K562 (cell line): Measurements from ENCODE around the gene TOM1L2. TPM values are rescaled to one million over a fixed set of nuclear protein-coding genes. Genes with fewer than 3 reads are reported as not detected.

Experiments
- ATAC-seq: fragments of 200-7000 bp; cut with Tn5 transposase; 3 replicates; pipeline ENCODE4 v1.9.1; 2020; ENCODE audit warnings: moderate library complexity
- BruUV-seq: library from RNA; stranded (reverse); fragments of 400-500 nt; replicated peaks from 2 replicates; lab custom pipeline; 2021; lab: Mats Ljungman, UMichigan
- CTCF ChIA-PET: fragments of 300-600 bp; formaldehyde crosslinking; extraction: SDS; loops from one replicate; lab custom pipeline; 2021; ENCODE audit warnings: low intra/inter-chr PET ratio; lab: Yijun Ruan, JAX
- POLR2A ChIA-PET: fragments of 300-600, 350-650 bp; sonication (Branson Sonifier 250); formaldehyde crosslinking; extraction: SDS; loops from one replicate; lab custom pipeline; 2021; ENCODE audit warnings: antibody characterized with exemption, inconsistent platforms; lab: Yijun Ruan, JAX
- DNase-seq, 4 experiments: peaks; one replicate each; pipeline versions ENCODE4 v3.0.0 to v3.0.0-alpha.2; 2011 to 2018; ENCODE audit warnings: low spot score in 3 of 4, mixed read lengths in 3 of 4; ENCODE audit errors: extremely low read depth in 1 of 4
- FAIRE-seq: peaks from 2 replicates; lab custom pipeline; 2011; peaks lifted over from hg19 to GRCh38; lab: Jason Lieb, UNC
- H2AFZ ChIP-seq: 2 replicates; pipeline ENCODE4 v1.6.0; 2011; ENCODE audit warnings: low read depth, low read length, control low read depth, inconsistent platforms
- H3K27ac ChIP-seq: fragments of 200-600 bp; 3 replicates; pipeline ENCODE4 v1.8.0; 2011; ENCODE audit warnings: low read depth, mild to moderate bottlenecking, control low read depth, inconsistent platforms, low read length, moderate library complexity, mixed read lengths; ENCODE audit errors: extremely low read depth
- H3K27me3 ChIP-seq, 2 experiments: fragments of 300-600 bp in 1 of 2; 2 replicates in 1 of 2; 3 replicates in 1 of 2; pipeline versions ENCODE4 v1.6.0 to v1.8.0; 2011; ENCODE audit warnings: inconsistent platforms in 2 of 2, low read length in 2 of 2, mild to moderate bottlenecking in 1 of 2, mixed read lengths in 1 of 2, moderate library complexity in 1 of 2; ENCODE audit not compliant: control insufficient read depth in 2 of 2, insufficient read depth in 2 of 2
- H3K36me3 ChIP-seq: fragments of 300-600 bp; 3 replicates; pipeline ENCODE4 v1.8.0; 2011; ENCODE audit warnings: mild to moderate bottlenecking, low read length, inconsistent platforms; ENCODE audit not compliant: control insufficient read depth, insufficient read depth
- H3K4me1 ChIP-seq, 2 experiments: fragments of 200-600 bp in 1 of 2; replicated peaks in 1 of 2; 2 replicates in 1 of 2; 3 replicates in 1 of 2; pipeline versions ENCODE4 v1.5.1 to v1.8.0; 2011; ENCODE audit warnings: inconsistent platforms in 2 of 2, low read length in 2 of 2, mild to moderate bottlenecking in 1 of 2, mixed read lengths in 1 of 2, moderate library complexity in 1 of 2; ENCODE audit not compliant: control insufficient read depth in 2 of 2, insufficient read depth in 2 of 2
- H3K4me2 ChIP-seq: 2 replicates; pipeline ENCODE4 v1.6.1; 2011; ENCODE audit warnings: low read length, control low read depth, inconsistent platforms, mixed read lengths; ENCODE audit not compliant: insufficient read depth
- H3K4me3 ChIP-seq: fragments of 200-600 bp; sonication (generic), shearing (Covaris generic); 2 replicates; pipeline ENCODE4 v1.5.1; 2016; ENCODE audit warnings: control low read depth, inconsistent platforms
- H3K79me2 ChIP-seq: fragments of 200-600 bp; 3 replicates; pipeline ENCODE4 v1.8.0; 2011; ENCODE audit warnings: low read length, inconsistent platforms; ENCODE audit not compliant: control insufficient read depth, insufficient read depth
- H3K9ac ChIP-seq, 2 experiments: 2 replicates each; pipeline versions ENCODE4 v1.6.0 to v1.6.1; 2011; ENCODE audit warnings: low read depth in 2 of 2, low read length in 2 of 2, control low read depth in 1 of 2, inconsistent platforms in 1 of 2, mild to moderate bottlenecking in 1 of 2, mixed read lengths in 1 of 2; ENCODE audit not compliant: insufficient read depth in 1 of 2
- H3K9me1 ChIP-seq: one replicate; pipeline ENCODE4 v1.6.0; 2011; ENCODE audit warnings: inconsistent platforms, mild to moderate bottlenecking, low read length, moderate library complexity; ENCODE audit not compliant: control insufficient read depth, insufficient read depth
- H3K9me3 ChIP-seq: replicated peaks from 2 replicates; pipeline ENCODE4 v1.5.1; 2011; ENCODE audit warnings: low read depth, low read length, inconsistent platforms; ENCODE audit not compliant: control insufficient read depth, insufficient read depth
- H4K20me1 ChIP-seq: replicated peaks from 2 replicates; pipeline ENCODE4 v1.6.1; 2011; ENCODE audit warnings: low read length, inconsistent platforms, mixed read lengths; ENCODE audit not compliant: control insufficient read depth, insufficient read depth
- NCOA2 ChIP-seq, 2 experiments: fragments of 450-650 bp; IDR thresholded peaks; 2 replicates each; pipeline ENCODE4 v1.6.1; 2018; ENCODE audit warnings: mild to moderate bottlenecking in 2 of 2, moderate library complexity in 1 of 2; ENCODE audit not compliant: partially characterized antibody in 2 of 2
- SIRT6 ChIP-seq: IDR thresholded peaks from one replicate; pipeline ENCODE4 v1.6.1; 2012; ENCODE audit warnings: low read depth, mild to moderate bottlenecking, control low read depth, inconsistent platforms, low read length, moderate library complexity
- ZBTB12 ChIP-seq: fragments of 250-450 bp; sonication (Bioruptor Pico); IDR thresholded peaks from 2 replicates; pipeline ENCODE4 v1.4.0; 2020
- ZBTB2 ChIP-seq: fragments of 450-650 bp; IDR thresholded peaks from 2 replicates; pipeline ENCODE4 v1.6.1; 2016; ENCODE audit warnings: antibody characterized with exemption
- ZNF518B ChIP-seq: fragments of 250-450 bp; sonication (Bioruptor Pico); IDR thresholded peaks from 2 replicates; pipeline ENCODE4 v1.5.0; 2021; ENCODE audit warnings: mild to moderate bottlenecking, moderate library complexity
- WGBS: fragments of 100-300 bp; shearing (Covaris generic); methylation state at CpG from one replicate; pipeline ENCODE4 v1.1.6; 2016; ENCODE audit warnings: low coverage, mixed read lengths; ENCODE audit not compliant: insufficient coverage; ENCODE audit errors: missing lambda C conversion rate; 5-methylcytosine and 5-hydroxymethylcytosine counted together
- in situ Hi-C: fragments of 300-500 bp; cut with MboI; formaldehyde crosslinking; loops from 4 replicates; pipeline ENCODE4 v1.15.0; 2018; ENCODE audit warnings: inconsistent platforms, mixed read lengths
- intact Hi-C: fragments of 100-400 bp; cut with micrococcal nuclease; formaldehyde crosslinking; loops from 2 replicates; pipeline ENCODE4 v1.14.2; 2022
- polyA plus RNA-seq, 8 experiments: library from polyadenylated mRNA; depleted of rRNA in 4 of 8; stranded (reverse) in 5 of 8; unstranded in 3 of 8; fragments of >200 nt; fragmentation: Nextera tagmentation in 2 of 8; fragmentation: Illumina TruSeq in 1 of 8; extraction: Ambion mirVana in 2 of 8; extraction: Trizol in 1 of 8; gene quantifications; 2 replicates each; pipeline versions ENCODE4 v1.2.1 to v1.2.3, GENCODE V29; 2011 to 2014; ENCODE audit warnings: inconsistent platforms in 1 of 8, missing spikeins in 1 of 8
- total RNA-seq, 7 experiments: library from RNA; depleted of rRNA in 6 of 7; stranded (reverse); fragments of >200 nt in 6 of 7; fragmentation: Illumina TruSeq in 2 of 7; extraction: Trizol in 2 of 7; gene quantifications; 2 replicates each; pipeline versions ENCODE4 v1.2.1 to v1.2.3, GENCODE V29; 2011 to 2021; ENCODE audit warnings: low replicate concordance in 1 of 7
- TF ChIP-seq, protein P1 (sequence below): fragments of 450-650 bp; conservative IDR thresholded peaks from 2 replicates; pipeline ENCODE4 v1.6.1; 2016; ENCODE audit warnings: missing genetic modification characterization, low read depth, mild to moderate bottlenecking, control low read depth, missing compliant biosample characterization
- TF ChIP-seq, protein P2 (sequence below), 3 experiments: fragments of 200-800 bp in 1 of 3; fragments of 250-450 bp in 1 of 3; fragments of 450-650 bp in 1 of 3; sonication (Bioruptor Pico) in 1 of 3; sonication (Bioruptor generic) in 1 of 3; formaldehyde crosslinking in 1 of 3; IDR thresholded peaks; 2 replicates each; pipeline versions ENCODE4 v1.6.1 to v1.8.0; 2016 to 2022; ENCODE audit warnings: mild to moderate bottlenecking in 2 of 3, missing genetic modification characterization in 2 of 3, missing compliant biosample characterization in 1 of 3, moderate library complexity in 1 of 3

TOM1L2 gene
- total and polyA plus RNA-seq, 9 of the 15 experiments (the other 6 are each of a cell fraction or from before 2014, with no cell fraction given) = 0.07 to 6.0 (median 2.5) TPM

GRCh38 chr17:17902376-17902775 lies 69.8 kb downstream of the TOM1L2 start:
- Histone ChIP-seq H3K27ac (no peak overlapping the region), H2AFZ (no peak overlapping the region), H3K4me2 (no peak overlapping the region), H3K27me3 (no peaks in the 10 kb centered on the region), H3K4me1 (peaks cover 5 to 6% of the 10 kb centered on the region in 2 experiments; a peak in 4 of 5 replicates), H3K4me3 (no peak overlapping the region), H3K9me3 (no peaks in the 10 kb centered on the region), H3K79me2 (no peaks in the 10 kb centered on the region), H4K20me1 (no peaks in the 10 kb centered on the region), H3K9ac (no peak overlapping the region), H3K9me1 (no peaks in the 10 kb centered on the region), H3K36me3 (no peaks in the 10 kb centered on the region)
- no peak for FAIRE-seq
- ChIA-PET POLR2A (interaction anchor here (0.9 kb wide), 1 partner anchor 11 kb away, joined by 3 read pairs; no protein-coding TSS in a partner anchor), CTCF (no interaction called here)
- in situ Hi-C loops (no loop called here), intact Hi-C loops (no loop called here)
- no peak for ATAC-seq
- no TSS peak for BruUV-seq
- 31% methylated on average over 2 of the region's 3 CpGs for WGBS
- peak in 2 of 4 experiments; percentile 29 to 42 for DNase-seq
- TF ChIP-seq SIRT6 = no peak
- TF ChIP-seq, protein P1, sequence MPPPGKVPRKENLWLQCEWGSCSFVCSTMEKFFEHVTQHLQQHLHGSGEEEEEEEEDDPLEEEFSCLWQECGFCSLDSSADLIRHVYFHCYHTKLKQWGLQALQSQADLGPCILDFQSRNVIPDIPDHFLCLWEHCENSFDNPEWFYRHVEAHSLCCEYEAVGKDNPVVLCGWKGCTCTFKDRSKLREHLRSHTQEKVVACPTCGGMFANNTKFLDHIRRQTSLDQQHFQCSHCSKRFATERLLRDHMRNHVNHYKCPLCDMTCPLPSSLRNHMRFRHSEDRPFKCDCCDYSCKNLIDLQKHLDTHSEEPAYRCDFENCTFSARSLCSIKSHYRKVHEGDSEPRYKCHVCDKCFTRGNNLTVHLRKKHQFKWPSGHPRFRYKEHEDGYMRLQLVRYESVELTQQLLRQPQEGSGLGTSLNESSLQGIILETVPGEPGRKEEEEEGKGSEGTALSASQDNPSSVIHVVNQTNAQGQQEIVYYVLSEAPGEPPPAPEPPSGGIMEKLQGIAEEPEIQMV = no peak
- no peak for TF ChIP-seq ZBTB12
- no peak for TF ChIP-seq ZBTB2
- no peak for TF ChIP-seq ZNF518B (CRISPR knock-in tag)
- no peak for TF ChIP-seq NCOA2 (IDR thresholded peaks at IDR 0.05; ENCODE audit: partially characterized antibody in 2 of 2)
- TF ChIP-seq, protein P2, sequence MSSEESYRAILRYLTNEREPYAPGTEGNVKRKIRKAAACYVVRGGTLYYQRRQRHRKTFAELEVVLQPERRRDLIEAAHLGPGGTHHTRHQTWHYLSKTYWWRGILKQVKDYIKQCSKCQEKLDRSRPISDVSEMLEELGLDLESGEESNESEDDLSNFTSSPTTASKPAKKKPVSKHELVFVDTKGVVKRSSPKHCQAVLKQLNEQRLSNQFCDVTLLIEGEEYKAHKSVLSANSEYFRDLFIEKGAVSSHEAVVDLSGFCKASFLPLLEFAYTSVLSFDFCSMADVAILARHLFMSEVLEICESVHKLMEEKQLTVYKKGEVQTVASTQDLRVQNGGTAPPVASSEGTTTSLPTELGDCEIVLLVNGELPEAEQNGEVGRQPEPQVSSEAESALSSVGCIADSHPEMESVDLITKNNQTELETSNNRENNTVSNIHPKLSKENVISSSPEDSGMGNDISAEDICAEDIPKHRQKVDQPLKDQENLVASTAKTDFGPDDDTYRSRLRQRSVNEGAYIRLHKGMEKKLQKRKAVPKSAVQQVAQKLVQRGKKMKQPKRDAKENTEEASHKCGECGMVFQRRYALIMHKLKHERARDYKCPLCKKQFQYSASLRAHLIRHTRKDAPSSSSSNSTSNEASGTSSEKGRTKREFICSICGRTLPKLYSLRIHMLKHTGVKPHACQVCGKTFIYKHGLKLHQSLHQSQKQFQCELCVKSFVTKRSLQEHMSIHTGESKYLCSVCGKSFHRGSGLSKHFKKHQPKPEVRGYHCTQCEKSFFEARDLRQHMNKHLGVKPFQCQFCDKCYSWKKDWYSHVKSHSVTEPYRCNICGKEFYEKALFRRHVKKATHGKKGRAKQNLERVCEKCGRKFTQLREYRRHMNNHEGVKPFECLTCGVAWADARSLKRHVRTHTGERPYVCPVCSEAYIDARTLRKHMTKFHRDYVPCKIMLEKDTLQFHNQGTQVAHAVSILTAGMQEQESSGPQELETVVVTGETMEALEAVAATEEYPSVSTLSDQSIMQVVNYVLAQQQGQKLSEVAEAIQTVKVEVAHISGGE (CRISPR knock-in tag; IDR thresholded peaks at IDR 0.05) = no peak
